Thymus (tissue), 11 donors: Measurements from ENCODE around the gene MYO5B. TPM values are rescaled to one million over a fixed set of nuclear protein-coding genes. Genes with fewer than 3 reads are reported as not detected.

Source experiments
- DNase-seq, 9 donors: peaks; one replicate each; pipeline ENCODE4 v3.0.0-alpha.2; 2013; ENCODE audit warnings: low spot score in 9 of 9, low read depth in 6 of 9, missing footprints in 1 of 9
- H3K27ac ChIP-seq, 2 donors: one replicate each; pipeline ENCODE4 v1.5.1; 2013; ENCODE audit warnings: control low read depth in 1 of 2, low read depth in 1 of 2, low read length in 1 of 2, mild to moderate bottlenecking in 1 of 2, moderate library complexity in 1 of 2
- H3K27me3 ChIP-seq, 2 donors: one replicate each; pipeline ENCODE4 v1.5.1; 2013; ENCODE audit warnings: low read length in 1 of 2; ENCODE audit not compliant: control insufficient read depth in 2 of 2, insufficient read depth in 1 of 2
- H3K36me3 ChIP-seq, 2 donors: one replicate each; pipeline ENCODE4 v1.5.1; 2013; ENCODE audit warnings: low read length in 1 of 2, mild to moderate bottlenecking in 1 of 2, moderate library complexity in 1 of 2; ENCODE audit not compliant: control insufficient read depth in 2 of 2, insufficient read depth in 2 of 2
- H3K4me1 ChIP-seq, 2 donors: one replicate each; pipeline ENCODE4 v1.5.1; 2013; ENCODE audit warnings: low read length in 2 of 2; ENCODE audit not compliant: control insufficient read depth in 2 of 2, insufficient read depth in 2 of 2
- H3K4me3 ChIP-seq, 2 donors: one replicate each; pipeline ENCODE4 v1.5.1; 2013; ENCODE audit warnings: low read length in 2 of 2, control low read depth in 1 of 2, mild to moderate bottlenecking in 1 of 2
- H3K9me3 ChIP-seq, 2 donors: one replicate each; pipeline ENCODE4 v1.5.1; 2013; ENCODE audit warnings: low read length in 1 of 2, mild to moderate bottlenecking in 1 of 2; ENCODE audit not compliant: control insufficient read depth in 2 of 2, insufficient read depth in 1 of 2
- WGBS: extraction: QIAGEN DNeasy Blood & Tissue Kit; methylation state at CpG from one replicate; pipeline ENCODE4 v1.1.7; 2013; 5-methylcytosine and 5-hydroxymethylcytosine counted together
- polyA plus RNA-seq: library from polyadenylated mRNA; stranded (reverse); fragments of 200-250 nt; gene quantifications from one replicate; pipeline ENCODE4 v1.2.3, GENCODE V29; 2013
- total RNA-seq: library from RNA; stranded (reverse); fragments of 120-200 nt; gene quantifications from one replicate; pipeline ENCODE4 v1.2.4, GENCODE V29; 2013
- donor health status: healthy.

The MYO5B gene
- total and polyA plus RNA-seq, 2 donors, result 6.2 to 11.1 TPM

DNA sequence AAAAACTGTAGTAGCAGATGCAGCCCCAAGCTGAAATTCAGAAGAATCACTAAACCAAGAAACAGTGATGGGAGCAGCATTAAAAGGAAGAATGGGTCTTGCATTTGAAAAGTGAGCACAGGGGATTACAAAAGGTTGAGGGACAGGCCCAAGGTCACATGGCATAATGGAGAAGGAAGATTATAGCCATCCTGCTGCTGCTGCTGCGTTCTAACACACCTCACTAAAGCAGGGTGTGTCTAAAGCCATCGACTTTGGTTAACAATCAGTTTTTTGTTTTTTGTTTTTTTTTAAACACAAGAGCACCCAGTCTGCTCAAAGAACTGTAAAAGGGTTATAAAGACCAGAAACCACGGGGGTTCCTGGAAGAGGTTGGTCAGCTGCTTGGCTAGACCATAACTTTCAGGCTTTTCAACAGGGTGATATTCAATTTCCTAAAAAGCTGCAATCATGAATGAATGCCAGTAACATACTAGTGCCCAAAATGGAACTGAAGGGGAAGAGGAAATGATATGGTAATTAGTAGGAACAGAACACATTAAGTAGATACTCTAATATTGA lies 102.6 kb downstream of the MYO5B start:
- 57% methylated on average over 3 of the region's 3 CpGs for WGBS
- Histone ChIP-seq H3K9me3 (no peaks in the 10 kb centered on the region), H3K27ac (no peak overlapping the region), H3K36me3 (no peaks in the 10 kb centered on the region), H3K4me3 (no peak overlapping the region), H3K27me3 (no peaks in the 10 kb centered on the region), H3K4me1 (no peaks in the 10 kb centered on the region)
- DNase-seq, result no peak

DNA sequence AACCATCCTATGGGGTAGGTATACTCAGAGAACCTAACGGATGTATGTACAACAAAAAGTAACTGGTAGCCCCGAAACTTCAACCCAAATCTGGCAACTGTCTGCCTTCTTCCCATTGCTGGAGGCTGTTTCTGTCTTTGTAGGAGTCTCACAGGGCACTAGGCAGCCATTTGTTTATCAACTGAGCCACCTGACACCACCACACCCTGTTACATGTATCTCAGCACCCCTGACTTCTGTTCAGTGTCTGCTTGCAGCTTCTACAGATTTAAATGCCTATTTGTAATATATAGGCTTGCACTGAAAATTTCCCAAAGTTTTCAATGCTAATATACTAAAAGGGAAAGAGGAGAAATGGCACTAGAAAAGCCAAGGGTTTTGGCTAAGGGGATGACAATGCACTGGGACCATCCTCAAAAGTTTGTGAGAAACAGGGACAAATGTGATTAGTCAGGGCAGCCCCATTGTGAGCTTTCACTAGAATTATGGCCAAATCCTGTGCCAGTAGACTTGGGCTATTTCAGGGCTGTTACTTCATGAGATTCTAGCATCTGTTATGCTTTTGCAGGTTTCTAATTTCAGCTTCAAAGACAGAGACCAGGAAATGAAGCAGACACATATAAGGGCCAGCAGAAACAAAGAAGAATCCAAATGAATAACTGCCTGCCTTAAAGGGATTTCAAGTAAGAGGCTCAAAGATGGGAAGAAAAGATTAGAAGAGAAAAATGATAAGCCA lies 103.3 kb downstream of the MYO5B start:
- no peak for DNase-seq
- H3K27ac ChIP-seq, result no peak overlapping the region
- H3K4me1 ChIP-seq, result no peaks in the 10 kb centered on the region
- 81% methylated on average over 2 of the region's 2 CpGs for WGBS
- no peak overlapping the region for H3K4me3 ChIP-seq
- H3K27me3 ChIP-seq, result no peaks in the 10 kb centered on the region
- no peaks in the 10 kb centered on the region for H3K36me3 ChIP-seq
- H3K9me3 ChIP-seq, result no peaks in the 10 kb centered on the region

DNA sequence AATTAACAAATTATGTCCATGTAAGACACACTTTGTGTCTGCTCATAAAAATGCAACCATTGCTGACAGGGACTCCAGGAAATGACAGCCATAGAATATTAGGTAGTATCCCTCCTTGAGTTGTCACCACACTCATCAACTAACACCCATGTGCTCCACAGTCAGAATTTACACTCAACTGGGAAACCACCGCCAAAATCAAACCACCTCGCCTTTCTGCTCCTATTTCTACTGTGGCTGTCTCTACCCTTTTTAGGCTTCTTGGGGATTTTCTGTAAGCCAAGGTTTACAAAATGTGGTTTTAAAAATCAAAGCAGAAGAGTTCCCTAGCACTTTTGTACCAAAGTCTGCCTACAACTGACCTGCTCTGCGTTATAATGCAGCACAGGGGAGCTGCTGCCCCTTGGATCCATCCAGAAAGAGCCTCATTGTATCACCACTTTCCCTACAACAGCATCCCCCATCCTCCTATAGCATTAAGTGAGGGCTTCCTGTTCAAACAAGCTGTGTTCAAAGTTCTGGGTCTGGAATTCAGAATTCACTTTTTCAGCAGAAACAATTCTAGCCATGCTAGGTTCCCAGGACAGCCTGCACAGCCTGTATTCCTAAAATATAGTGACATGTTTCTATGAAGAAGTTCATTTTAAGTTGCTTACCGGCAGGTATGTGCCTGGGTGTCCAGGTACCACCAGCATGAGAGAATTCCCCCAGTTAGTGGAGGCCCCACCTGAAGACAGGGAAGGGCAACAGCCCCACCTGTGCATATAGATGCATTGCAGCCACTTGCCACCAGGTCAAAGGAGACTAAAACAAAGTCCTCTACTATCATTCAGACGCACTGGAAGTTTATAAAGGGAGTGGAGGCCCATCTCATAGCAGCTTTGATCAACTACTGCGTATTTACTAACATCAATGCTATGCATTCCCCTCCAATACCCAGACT lies 104.3 kb downstream of the MYO5B start:
- H3K27me3 ChIP-seq, result no peaks in the 10 kb centered on the region
- no peak overlapping the region for H3K4me3 ChIP-seq
- H3K4me1 ChIP-seq, result no peaks in the 10 kb centered on the region
- no peaks in the 10 kb centered on the region for H3K36me3 ChIP-seq
- no peak overlapping the region for H3K27ac ChIP-seq
- DNase-seq, result no peak
- H3K9me3 ChIP-seq, result no peaks in the 10 kb centered on the region
- 89% methylated on average over 6 of the region's 6 CpGs for WGBS

DNA sequence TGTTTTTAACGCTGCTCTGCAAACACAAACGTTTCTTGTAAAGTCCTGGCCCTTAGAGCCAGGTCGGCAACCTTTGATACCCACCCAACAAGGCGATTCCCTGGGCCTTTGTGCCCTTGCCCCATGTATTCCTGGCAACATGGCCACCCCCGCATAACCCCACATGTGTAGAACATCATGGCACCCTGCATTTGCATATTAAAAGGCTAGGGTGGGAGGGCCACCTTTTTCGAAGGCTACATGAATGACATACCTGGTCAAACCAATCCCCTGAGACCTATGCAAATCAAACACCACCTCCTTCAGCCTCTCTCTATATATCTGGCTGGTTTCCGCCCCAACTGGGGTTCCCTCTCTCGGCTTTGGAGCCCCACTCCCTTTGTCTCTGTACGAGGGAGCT lies 105.2 kb downstream of the MYO5B start:
- 89% methylated on average over 9 of the region's 9 CpGs for WGBS
- Histone ChIP-seq H3K9me3 (no peaks in the 10 kb centered on the region), H3K36me3 (no peaks in the 10 kb centered on the region), H3K27me3 (no peaks in the 10 kb centered on the region), H3K27ac (no peak overlapping the region), H3K4me1 (no peaks in the 10 kb centered on the region), H3K4me3 (no peak overlapping the region)
- no peak for DNase-seq

DNA sequence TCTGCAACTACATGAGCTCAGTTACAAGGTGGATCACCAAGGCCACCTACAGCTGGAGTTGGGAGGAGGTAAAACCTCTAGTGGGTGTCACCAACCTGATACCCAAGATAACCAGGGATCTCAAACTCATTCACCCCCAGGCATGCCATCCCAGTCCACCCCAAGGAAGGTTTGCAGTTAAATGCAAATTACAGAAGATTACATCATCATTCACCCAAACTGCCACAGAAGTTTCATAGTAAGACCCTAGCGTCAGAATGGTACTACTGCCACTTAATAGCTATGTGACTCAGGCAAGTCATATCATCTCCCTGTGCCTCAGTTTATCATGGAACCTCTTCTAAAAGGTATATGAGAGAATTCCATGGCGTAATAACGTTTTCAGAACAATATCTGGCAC lies 111.2 kb downstream of the MYO5B start:
- no peak overlapping the region for H3K4me3 ChIP-seq
- H3K4me1 ChIP-seq, result no peaks in the 10 kb centered on the region
- H3K27ac ChIP-seq, result no peak overlapping the region
- DNase-seq, result no peak
- WGBS, result 86% methylated on average over 3 of the region's 3 CpGs
- H3K36me3 ChIP-seq, result no peaks in the 10 kb centered on the region
- no peaks in the 10 kb centered on the region for H3K9me3 ChIP-seq
- no peaks in the 10 kb centered on the region for H3K27me3 ChIP-seq

DNA sequence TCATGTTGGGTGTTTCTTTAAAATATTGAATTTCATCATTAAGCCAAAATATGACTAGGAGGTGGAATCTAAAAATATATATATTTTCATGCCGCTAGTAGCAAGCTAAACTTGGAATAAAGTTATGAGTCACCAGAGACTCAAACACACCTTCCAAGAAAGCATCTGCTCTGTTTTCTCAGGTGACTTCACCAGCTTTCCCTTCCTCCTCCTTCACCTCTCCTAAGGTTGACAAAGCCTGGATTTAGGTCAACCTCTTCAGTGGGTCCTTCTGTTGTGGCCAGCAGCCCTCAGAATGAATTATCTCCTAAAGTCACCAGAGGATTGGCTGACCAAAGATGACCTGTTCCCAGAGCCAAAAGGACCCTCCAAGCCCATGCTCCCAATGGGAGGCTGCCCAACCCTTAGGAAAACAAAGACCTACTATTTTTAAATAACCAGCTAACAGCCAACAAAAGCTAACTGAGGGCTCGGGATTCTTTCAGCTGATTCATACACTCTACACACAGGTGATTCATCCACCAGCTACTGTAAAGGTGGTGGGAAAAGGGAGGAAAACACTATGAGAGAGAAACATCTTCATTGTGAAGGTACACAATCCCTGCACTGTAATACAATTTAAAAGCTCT lies 113.9 kb downstream of the MYO5B start:
- H3K36me3 ChIP-seq, result no peaks in the 10 kb centered on the region
- H3K27me3 ChIP-seq, result no peaks in the 10 kb centered on the region
- H3K4me3 ChIP-seq, result no peak overlapping the region
- DNase-seq, result no peak
- peaks cover 0 to 3% of the 10 kb centered on the region in 2 donors for H3K4me1 ChIP-seq
- H3K9me3 ChIP-seq, result no peaks in the 10 kb centered on the region
- no peak overlapping the region for H3K27ac ChIP-seq
- WGBS, result 89% methylated on average over 2 of the region's 2 CpGs

DNA sequence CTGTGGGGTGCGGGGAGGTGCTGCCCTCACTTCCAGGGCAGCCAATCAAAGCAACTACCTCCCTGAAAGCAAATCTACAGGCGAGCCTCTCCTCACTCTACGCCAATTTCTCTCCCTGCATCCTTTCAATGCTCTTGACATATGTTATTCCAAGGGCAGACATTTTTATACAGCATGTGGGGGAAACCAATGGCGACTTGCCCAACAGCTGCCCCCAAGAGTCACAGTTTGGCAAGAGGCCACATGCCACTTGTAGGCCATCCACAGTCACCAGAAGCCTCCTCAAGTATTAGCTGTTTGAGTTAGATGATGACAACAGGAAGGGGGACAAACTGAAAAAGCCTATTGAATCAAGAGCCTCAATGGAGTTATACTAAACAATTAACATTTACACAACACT lies 114.6 kb downstream of the MYO5B start:
- H3K27ac ChIP-seq, result no peak overlapping the region
- H3K36me3 ChIP-seq, result no peaks in the 10 kb centered on the region
- H3K4me3 ChIP-seq, result no peak overlapping the region
- no peaks in the 10 kb centered on the region for H3K27me3 ChIP-seq
- WGBS, result 86% methylated on average over 4 of the region's 4 CpGs
- DNase-seq, result no peak
- H3K9me3 ChIP-seq, result no peaks in the 10 kb centered on the region
- peaks cover 0 to 4% of the 10 kb centered on the region in 2 donors for H3K4me1 ChIP-seq

DNA sequence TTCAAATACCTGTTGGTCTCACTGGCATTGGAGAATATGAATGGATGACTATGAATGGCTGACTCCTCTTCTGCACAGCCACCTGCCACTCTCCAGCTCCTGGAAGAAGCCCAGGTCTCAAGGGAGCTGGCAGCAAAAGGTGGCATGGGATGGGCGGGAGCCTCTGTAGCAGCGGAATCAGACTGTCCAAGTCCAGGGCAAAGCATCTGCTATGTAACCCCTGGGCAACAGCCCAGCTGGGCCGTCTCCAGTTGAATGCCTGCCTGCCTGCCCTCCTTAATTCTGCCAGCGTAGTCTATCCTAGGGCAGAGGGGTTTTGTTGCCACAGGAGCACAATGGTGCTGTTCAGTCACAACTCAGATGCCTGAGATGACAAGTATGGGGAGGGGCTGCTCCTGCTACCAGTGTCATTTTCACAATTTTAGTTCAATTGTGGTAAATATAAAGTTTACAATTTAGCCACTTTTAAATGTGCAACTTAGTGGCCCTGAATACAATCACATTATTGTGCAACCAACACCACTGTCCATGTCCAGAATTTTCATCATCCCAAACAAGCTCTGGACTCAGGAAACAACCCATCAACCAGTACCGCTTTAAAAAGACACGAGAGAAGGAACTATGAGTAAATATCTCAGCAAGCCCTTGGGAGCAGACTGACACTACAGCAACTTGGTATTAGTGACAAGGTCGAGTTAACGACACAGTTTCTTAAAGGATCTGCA lies 115.2 kb downstream of the MYO5B start:
- 80% methylated on average over 8 of the region's 8 CpGs for WGBS
- Histone ChIP-seq H3K27me3 (no peaks in the 10 kb centered on the region), H3K4me1 (peaks cover 0 to 4% of the 10 kb centered on the region in 2 donors), H3K4me3 (no peak overlapping the region), H3K36me3 (no peaks in the 10 kb centered on the region), H3K9me3 (no peaks in the 10 kb centered on the region), H3K27ac (no peak overlapping the region)
- DNase-seq, result no peak
